Activated CD4-positive, CD25-positive, alpha-beta regulatory T cell treated with anti-CD3 and anti-CD28 coated beads, Interleukin-2, amount 50 U/mL, for 24 hours (primary cell): Measurements from ENCODE around the gene KRT38.

Experiments used
- ATAC-seq, 2 donors: fragments of 150-1000 bp; cut with Tn5 transposase; one replicate each; pipeline ENCODE4 v1.10.0; 2021; ENCODE audit warnings: mild to moderate bottlenecking in 1 of 2, moderate library complexity in 1 of 2

The KRT38 gene

DNA sequence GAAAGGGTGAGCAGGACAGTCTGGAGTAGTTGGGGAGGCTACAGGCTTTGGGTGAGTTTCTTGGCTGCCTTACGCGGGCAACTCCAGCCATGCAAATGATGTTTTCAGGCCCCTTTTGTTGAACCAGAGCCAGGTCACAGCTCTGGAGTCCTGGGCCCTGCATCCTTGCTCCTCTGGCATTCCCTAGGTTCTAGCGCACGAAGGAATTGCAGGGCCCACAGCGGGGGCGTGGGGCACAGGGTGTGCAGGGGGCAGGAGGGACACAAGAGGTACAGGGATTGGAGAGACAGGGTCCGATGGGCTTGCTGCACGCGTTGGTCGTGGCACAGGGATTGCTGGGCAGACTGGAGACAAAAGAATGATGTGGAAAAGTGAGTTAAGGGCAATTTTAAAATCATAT is 47.0 kb downstream of the KRT38 start:
- ATAC-seq = no peak

DNA sequence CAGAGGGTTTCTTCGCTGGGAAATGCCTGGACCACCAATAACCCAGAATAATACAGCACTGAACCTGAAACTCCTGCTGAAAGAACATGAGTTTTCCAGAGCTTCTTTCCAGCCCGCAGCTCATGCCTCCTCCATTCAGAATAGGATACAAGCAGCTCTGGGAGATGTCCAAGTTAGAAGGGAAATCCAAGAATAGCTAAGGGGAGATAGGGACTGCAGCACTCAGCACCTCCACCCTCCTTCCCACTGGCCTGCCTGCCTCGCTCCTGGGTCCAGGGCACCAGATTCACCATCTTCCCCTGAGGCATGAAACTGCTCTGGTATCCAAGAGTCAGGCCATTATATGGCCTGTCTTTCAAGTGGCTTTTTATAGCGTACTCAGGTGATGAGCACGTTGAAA is 47.5 kb downstream of the KRT38 start:
- no peak for ATAC-seq

DNA sequence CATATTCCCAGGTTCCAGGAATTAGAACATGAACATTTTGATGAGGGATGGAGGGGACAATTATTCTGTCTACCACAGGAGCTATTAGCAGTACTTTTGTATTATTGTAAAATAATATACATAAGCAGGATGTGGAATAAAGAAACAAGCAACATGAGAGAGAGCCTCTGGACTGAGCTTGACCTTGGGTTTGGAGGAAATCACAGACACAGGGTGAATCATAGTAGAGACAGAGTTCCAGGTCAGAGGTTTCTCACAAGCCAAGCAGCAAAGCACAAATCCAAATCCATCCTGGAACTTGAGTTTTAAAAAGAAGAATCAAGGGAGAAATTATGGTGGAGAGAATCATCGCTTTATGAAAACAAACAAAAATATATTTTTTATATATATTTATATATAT is 48.5 kb downstream of the KRT38 start:
- ATAC-seq = no peak

DNA sequence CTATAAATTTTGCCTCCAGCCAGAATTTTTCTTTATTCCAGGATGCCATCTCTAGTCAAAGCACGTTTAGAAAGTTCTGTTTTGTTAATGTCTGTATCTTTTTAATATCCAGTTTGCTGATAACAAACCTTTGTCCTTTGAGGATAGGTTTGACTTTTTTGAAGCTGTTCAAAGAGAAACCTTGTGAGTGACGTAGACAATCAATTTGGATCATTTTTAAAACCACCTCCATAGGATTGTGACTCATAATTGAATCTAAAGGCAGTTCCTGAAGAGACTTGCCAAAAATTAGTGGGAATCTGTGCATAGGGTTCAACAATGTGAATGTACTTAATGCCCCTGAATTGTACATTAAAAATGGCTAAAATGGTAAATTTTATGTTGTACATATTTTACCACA is 49.2 kb downstream of the KRT38 start:
- no peak for ATAC-seq

DNA sequence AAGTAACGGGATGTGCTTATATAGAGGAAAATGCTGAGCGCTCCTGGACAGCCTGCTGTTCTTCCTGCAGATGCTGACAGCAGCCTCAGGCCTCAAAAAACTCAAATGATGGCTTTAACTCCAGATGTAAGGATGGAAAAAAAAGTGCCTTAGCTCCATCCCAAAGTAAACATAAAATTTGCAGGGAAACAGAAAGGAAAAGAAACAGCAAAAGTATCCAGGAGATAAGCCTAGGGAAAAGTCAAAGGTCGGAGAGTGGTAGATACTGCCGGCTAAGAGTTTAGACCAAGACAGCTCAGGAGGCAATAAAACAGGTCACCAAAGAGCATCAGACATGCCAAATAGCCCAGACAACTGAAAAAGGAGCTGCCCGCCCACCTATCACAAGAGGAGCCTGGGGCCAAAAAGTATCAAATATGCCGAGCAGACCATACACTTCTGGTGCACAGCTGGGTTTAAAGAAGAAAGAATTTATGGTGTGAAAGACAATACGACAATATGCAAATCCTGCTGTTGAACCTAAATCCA is 50.3 kb downstream of the KRT38 start:
- no peak for ATAC-seq

DNA sequence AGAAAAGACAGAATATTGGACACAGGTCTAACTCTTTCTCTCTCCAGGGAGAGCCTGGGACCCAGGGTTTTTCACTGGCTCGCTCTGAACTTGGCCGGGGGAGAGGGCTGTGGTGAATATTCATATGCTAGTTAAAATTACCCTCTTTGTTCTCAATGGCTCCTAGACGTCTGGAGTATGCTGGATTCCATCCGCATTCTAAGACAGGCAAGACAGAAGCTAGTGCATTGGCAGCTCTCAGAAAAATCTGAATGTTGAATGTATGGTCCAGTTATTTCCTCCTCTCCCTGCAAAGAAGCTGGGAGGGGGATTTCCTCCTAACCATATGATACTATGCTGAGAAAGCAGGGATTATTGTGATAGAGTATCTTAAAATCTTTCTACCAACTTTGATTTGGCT is 53.1 kb downstream of the KRT38 start:
- ATAC-seq = no peak

DNA sequence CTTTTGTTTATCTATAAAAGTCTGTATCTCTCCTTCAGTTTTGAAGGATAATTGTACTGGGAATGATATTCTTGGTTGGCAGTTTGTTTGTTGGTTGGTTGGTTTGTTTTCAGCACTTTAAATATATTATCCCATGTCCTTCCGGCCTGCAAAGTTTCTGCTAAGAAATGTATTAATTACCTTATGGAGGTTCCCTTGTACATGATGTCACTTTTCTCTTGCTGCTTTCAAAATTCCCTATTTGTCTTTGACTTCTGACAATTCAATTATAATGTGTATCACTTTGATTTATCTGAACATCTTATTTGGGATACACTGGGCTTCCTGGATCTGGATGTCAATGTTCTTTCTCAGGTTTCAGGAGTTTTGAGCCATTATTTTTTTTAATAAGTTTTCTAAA is 54.6 kb downstream of the KRT38 start:
- no peak for ATAC-seq
